ENCODE results near the gene TCF12.

DNA sequence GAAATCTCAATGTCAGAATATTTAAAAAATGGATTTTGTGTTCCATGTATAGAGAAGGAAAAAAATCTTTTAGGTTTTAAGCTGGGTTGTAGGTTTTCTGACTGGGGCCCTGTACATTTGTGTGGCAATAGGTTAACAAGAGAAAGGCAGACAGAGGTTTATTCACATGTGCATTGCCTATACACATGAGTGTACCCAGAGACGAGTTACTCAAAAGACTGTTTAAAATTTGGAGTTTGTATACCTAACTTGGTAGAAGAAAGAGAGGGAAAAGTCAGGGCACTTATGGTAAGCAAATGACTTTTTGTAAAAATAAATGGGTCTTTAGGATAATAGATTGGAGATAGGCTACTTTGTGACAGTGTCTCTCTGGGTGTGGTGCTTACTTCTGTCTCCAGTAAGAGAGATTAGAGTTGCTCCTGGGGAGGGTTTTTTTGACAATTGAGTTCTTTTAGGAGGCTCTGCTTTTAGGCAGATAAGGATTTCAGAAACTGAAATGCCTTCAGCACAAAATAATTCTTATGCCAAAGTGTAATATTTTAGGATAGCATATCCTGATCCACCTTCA, 225.2 kb downstream of the TCF12 start:
- TF ChIP-seq, protein P1, sequence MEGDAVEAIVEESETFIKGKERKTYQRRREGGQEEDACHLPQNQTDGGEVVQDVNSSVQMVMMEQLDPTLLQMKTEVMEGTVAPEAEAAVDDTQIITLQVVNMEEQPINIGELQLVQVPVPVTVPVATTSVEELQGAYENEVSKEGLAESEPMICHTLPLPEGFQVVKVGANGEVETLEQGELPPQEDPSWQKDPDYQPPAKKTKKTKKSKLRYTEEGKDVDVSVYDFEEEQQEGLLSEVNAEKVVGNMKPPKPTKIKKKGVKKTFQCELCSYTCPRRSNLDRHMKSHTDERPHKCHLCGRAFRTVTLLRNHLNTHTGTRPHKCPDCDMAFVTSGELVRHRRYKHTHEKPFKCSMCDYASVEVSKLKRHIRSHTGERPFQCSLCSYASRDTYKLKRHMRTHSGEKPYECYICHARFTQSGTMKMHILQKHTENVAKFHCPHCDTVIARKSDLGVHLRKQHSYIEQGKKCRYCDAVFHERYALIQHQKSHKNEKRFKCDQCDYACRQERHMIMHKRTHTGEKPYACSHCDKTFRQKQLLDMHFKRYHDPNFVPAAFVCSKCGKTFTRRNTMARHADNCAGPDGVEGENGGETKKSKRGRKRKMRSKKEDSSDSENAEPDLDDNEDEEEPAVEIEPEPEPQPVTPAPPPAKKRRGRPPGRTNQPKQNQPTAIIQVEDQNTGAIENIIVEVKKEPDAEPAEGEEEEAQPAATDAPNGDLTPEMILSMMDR (IDR thresholded peaks at IDR 0.05) = no peak
- no peak for TF ChIP-seq POLR2A (IDR thresholded peaks at IDR 0.05)
